Upper lobe of left lung (tissue), 6 donors: ENCODE measurements around the gene PGM2L1. TPM values are rescaled to one million over a fixed set of nuclear protein-coding genes. Genes with fewer than 3 reads are reported as not detected.
"Not testable (repeated sequence)": the region's sequence is repeated elsewhere in the genome, so short reads cannot be mapped to it uniquely, and the experiment has no call there.

ENCODE experiments used
- ATAC-seq, 2 donors: fragments of 200-7000 bp; cut with Tn5 transposase; one replicate each; pipeline ENCODE4 v1.9.1; 2022; ENCODE audit warnings: mild to moderate bottlenecking in 2 of 2, moderate library complexity in 2 of 2; ENCODE audit not compliant: low FRiP score in 2 of 2
- DNase-seq, 2 donors: peaks; one replicate each; pipeline ENCODE4 v3.0.0-alpha.2; 2019 to 2020
- H3K27ac ChIP-seq, 4 donors: fragments of 200-600 bp; sonication (generic); one replicate each; pipeline ENCODE4 v1.5.1; 2016 to 2019
- H3K27me3 ChIP-seq, 4 donors: fragments of 200-600 bp; sonication (generic); one replicate each; pipeline ENCODE4 v1.5.1; 2017 to 2019
- H3K36me3 ChIP-seq, 4 donors: fragments of 200-600 bp; sonication (generic); one replicate each; pipeline ENCODE4 v1.5.1; 2016 to 2019
- H3K4me1 ChIP-seq, 4 donors: fragments of 200-600 bp; sonication (generic); one replicate each; pipeline ENCODE4 v1.5.1; 2018 to 2019
- H3K4me3 ChIP-seq, 4 donors: fragments of 200-600 bp; sonication (generic); one replicate each; pipeline ENCODE4 v1.5.1; 2017 to 2019; ENCODE audit warnings: mild to moderate bottlenecking in 2 of 4, moderate library complexity in 1 of 4
- H3K9me3 ChIP-seq, 4 donors: fragments of 200-600 bp; sonication (generic); one replicate each; pipeline ENCODE4 v1.5.1; 2018 to 2019
- EP300 ChIP-seq, 4 donors: sonication (generic); formaldehyde crosslinking; IDR thresholded peaks; one replicate each; pipeline ENCODE4 v1.5.1; 2017; ENCODE audit warnings: antibody characterized with exemption in 4 of 4, control low read depth in 2 of 4
- POLR2A ChIP-seq, 4 donors: fragments of 450-650 bp; IDR thresholded peaks; one replicate each; pipeline ENCODE4 v1.5.1; 2016 to 2017; ENCODE audit warnings: antibody characterized with exemption in 4 of 4, mild to moderate bottlenecking in 2 of 4
- POLR2AphosphoS5 ChIP-seq, 2 donors: sonication (generic); formaldehyde crosslinking; IDR thresholded peaks; one replicate each; pipeline ENCODE4 v1.5.1; 2017; ENCODE audit warnings: antibody characterized with exemption in 2 of 2
- WGBS, 2 donors: methylation state at CpG; one replicate each; pipeline ENCODE4 v1.1.5; 2017 to 2018; 5-methylcytosine and 5-hydroxymethylcytosine counted together
- total RNA-seq, 6 donors: library from RNA; depleted of rRNA in 4 of 6; stranded (reverse); fragments of >200 nt in 4 of 6; gene quantifications; one replicate each; pipeline versions ENCODE4 v1.1.0 to v1.2.1, GENCODE V29; 2016 to 2021
- TF ChIP-seq, protein P1 (sequence below), 6 experiments: fragments of 450-650 bp in 4 of 6; fragments of 200-600 bp in 2 of 6; sonication (generic) in 2 of 6; IDR thresholded peaks; one replicate each; pipeline ENCODE4 v1.5.1; 2016 to 2019; ENCODE audit warnings: antibody characterized with exemption in 6 of 6
- donor health status: DM: no; HTN: no; CAD: no; lungs with moderate emphysema.
- donor health status: DM: no; HTN: yes; CAD: no; lungs with severe emphysema.

PGM2L1 gene
- total RNA-seq, 6 donors from 2014 or later = 1.0 to 8.8 (median 5.8) TPM

DNA sequence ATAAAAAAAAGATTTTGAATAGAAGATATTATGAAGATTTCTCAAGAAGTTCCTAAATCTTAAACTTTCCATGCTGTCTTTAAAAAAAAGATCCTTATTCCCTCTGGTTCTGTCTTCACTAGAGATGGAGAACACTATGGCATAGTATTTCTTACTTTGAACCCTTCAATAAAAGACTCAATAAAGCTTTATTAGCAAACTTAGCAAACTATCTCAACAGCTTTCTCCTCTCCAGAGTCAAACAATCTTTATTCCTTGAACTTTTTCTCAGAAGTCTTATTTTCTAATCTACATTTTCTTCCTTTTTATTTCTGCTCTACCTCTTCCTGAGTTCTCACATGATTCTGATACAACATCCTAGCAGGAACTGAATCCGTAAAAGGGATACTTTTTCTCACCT lies 65.0 kb downstream of the PGM2L1 start:
- Histone ChIP-seq H3K4me3 (no peak overlapping the region), H3K4me1 (peaks cover 0 to 3% (median 0%) of the 10 kb centered on the region in 4 donors), H3K9me3 (no peaks in the 10 kb centered on the region), H3K27ac (no peak overlapping the region), H3K36me3 (peaks cover 0 to 11% (median 0%) of the 10 kb centered on the region in 4 donors), H3K27me3 (no peaks in the 10 kb centered on the region)
- no peak for TF ChIP-seq EP300 (IDR thresholded peaks at IDR 0.05)
- TF ChIP-seq POLR2A (IDR thresholded peaks at IDR 0.05) = no peak
- TF ChIP-seq, protein P1, sequence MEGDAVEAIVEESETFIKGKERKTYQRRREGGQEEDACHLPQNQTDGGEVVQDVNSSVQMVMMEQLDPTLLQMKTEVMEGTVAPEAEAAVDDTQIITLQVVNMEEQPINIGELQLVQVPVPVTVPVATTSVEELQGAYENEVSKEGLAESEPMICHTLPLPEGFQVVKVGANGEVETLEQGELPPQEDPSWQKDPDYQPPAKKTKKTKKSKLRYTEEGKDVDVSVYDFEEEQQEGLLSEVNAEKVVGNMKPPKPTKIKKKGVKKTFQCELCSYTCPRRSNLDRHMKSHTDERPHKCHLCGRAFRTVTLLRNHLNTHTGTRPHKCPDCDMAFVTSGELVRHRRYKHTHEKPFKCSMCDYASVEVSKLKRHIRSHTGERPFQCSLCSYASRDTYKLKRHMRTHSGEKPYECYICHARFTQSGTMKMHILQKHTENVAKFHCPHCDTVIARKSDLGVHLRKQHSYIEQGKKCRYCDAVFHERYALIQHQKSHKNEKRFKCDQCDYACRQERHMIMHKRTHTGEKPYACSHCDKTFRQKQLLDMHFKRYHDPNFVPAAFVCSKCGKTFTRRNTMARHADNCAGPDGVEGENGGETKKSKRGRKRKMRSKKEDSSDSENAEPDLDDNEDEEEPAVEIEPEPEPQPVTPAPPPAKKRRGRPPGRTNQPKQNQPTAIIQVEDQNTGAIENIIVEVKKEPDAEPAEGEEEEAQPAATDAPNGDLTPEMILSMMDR (IDR thresholded peaks at IDR 0.05) = no peak
- no peak for TF ChIP-seq POLR2AphosphoS5 (IDR thresholded peaks at IDR 0.05)
- DNase-seq (no peak), ATAC-seq (no peak)
- 86 to 89% methylated on average over 1 of the region's 1 CpG for WGBS, 2 donors

DNA sequence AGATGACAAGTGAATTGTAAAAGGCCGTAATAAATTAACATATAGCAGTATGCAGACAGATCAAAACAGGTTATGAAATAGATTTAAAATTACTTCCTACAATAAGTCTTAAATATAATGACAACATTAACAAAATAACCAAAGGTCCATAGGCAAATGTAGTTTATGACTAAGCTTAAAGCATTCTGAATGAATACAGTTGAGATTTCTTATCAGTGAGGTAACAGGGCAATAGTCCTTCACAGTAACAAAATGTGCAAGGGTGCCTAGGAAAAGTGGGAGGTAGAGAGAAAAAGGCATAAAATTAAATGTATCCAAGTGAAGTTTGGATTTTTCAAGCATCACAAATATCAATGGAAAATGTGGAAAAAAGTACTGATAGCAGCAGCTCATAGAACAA lies 65.9 kb downstream of the PGM2L1 start:
- 98 to 100% methylated on average over 1 of the region's 1 CpG for WGBS, 2 donors
- H3K27me3 ChIP-seq = no peaks in the 10 kb centered on the region
- DNase-seq = no peak
- no peak overlapping the region for H3K4me3 ChIP-seq
- ATAC-seq = no peak
- TF ChIP-seq, protein P1 (IDR thresholded peaks at IDR 0.05) = no peak
- no peak for TF ChIP-seq POLR2A (IDR thresholded peaks at IDR 0.05)
- TF ChIP-seq EP300 (IDR thresholded peaks at IDR 0.05) = no peak
- no peak for TF ChIP-seq POLR2AphosphoS5 (IDR thresholded peaks at IDR 0.05)
- no peak overlapping the region for H3K27ac ChIP-seq
- H3K36me3 ChIP-seq = peaks cover 0 to 7% (median 0%) of the 10 kb centered on the region in 4 donors
- no peaks in the 10 kb centered on the region for H3K9me3 ChIP-seq
- peaks cover 0 to 3% (median 0%) of the 10 kb centered on the region in 4 donors for H3K4me1 ChIP-seq

DNA sequence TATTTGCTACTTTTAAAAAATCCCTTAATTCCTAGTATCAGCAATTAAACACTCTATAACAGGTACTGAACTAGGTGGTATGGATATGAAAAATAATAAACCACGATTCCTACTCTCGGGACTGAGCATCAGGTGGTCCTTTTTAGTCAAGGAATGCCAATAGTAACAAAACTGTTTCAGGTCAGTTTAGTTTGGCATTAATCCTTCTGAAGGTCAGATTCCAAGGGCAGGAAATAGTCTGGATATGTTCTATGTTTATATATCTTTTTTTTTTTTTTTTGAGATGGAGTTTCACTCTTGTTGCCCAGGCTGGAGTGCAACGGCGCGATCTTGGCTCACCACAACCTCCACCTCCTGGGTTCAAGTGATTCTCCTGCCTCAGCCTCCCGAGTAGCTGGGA lies 67.2 kb downstream of the PGM2L1 start:
- H3K9me3 ChIP-seq, H3K27ac ChIP-seq, DNase-seq, ATAC-seq, H3K4me1 ChIP-seq, H3K4me3 ChIP-seq, H3K36me3 ChIP-seq, H3K27me3 ChIP-seq: not testable (repeated sequence)
- 73 to 87% methylated on average over 6 of the region's 6 CpGs for WGBS, 2 donors

DNA sequence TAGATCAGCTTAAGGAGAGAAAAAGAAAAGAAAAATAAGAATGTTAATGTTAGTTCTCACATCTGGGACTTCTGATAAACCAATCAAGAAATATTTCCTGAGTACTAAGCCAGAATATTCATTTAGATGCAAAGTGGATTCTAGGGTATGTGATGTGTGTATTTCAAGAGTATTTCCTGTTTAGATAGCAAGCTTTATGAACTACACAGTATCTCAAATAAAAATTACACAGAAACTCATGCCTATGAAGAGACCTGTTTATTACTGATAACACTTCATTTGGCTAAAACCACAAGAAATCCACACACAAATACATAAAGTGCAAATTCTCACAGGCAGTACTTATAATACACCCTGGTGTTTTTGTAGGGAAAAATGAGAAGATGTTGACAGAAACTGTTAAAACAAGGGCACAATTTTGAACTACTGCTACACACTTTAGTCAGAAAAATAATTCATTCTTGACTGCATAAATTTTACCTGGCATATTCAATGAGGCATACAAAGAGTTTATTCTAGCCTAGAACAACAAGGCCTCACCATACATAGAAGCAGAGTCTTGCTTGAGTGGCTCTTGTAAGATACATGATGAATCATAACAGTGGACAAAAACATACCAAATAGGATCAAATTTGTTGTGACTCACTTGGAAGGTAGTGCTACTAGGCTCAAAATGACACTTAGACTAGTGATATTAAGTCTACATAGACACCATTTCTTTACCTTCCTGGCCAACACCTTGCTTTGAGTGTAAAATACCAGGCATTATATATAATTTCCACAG lies 68.0 kb downstream of the PGM2L1 start:
- no peaks in the 10 kb centered on the region for H3K9me3 ChIP-seq
- peak overlapping the region in 1 of 4 donors; percentile 42 for H3K27ac ChIP-seq
- TF ChIP-seq POLR2AphosphoS5 (IDR thresholded peaks at IDR 0.05) = no peak
- TF ChIP-seq, protein P1 (IDR thresholded peaks at IDR 0.05) = no peak
- TF ChIP-seq EP300 (IDR thresholded peaks at IDR 0.05) = no peak
- TF ChIP-seq POLR2A (IDR thresholded peaks at IDR 0.05) = no peak
- no peak for DNase-seq
- H3K4me1 ChIP-seq = peaks cover 8 to 14% (median 11%) of the 10 kb centered on the region in 4 donors
- no peaks in the 10 kb centered on the region for H3K36me3 ChIP-seq
- ATAC-seq = no peak
- no peak overlapping the region for H3K4me3 ChIP-seq
- no peaks in the 10 kb centered on the region for H3K27me3 ChIP-seq

DNA sequence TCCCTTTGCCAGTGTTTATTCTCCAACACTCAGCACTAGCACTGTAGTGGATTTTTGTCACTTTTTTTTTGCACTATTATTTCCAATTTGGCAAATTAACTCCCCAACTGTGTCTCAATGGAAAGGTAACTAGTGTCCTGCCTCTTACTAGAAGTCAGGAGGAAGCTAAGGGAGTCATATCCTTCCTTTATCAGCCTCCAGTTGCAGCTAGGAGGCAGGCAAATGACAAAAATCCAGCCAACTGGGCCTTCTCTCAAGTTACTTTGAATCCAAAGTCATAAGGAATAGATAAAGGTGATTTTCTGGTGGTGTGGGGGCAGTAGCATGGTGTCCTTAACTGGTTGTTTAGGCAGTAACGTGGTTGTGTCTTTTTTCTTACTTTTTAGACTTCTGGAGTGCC lies 71.2 kb downstream of the PGM2L1 start:
- 88 to 97% methylated on average over 1 of the region's 1 CpG for WGBS, 2 donors
- TF ChIP-seq, protein P1 (IDR thresholded peaks at IDR 0.05) = no peak
- TF ChIP-seq EP300 (IDR thresholded peaks at IDR 0.05) (no peak), POLR2A (IDR thresholded peaks at IDR 0.05) (no peak), POLR2AphosphoS5 (IDR thresholded peaks at IDR 0.05) (no peak)
- no peaks in the 10 kb centered on the region for H3K9me3 ChIP-seq

More for the DNA sequence above, 71.2 kb downstream of the PGM2L1 start:
- no peak overlapping the region for H3K4me3 ChIP-seq
- DNase-seq (no peak), ATAC-seq (no peak)
- H3K36me3 ChIP-seq = no peaks in the 10 kb centered on the region
- no peaks in the 10 kb centered on the region for H3K27me3 ChIP-seq
- H3K4me1 ChIP-seq = peaks cover 10 to 19% (median 13%) of the 10 kb centered on the region in 4 donors
- H3K27ac ChIP-seq = no peak overlapping the region
